ENCODE measurements around the gene ADAMTSL1.

ADAMTSL1 gene

GRCh38 chr9:18568973-18569372, 95.0 kb downstream of the ADAMTSL1 start:
- H4K20me1 ChIP-seq (ENCODE audit: insufficient read depth, low read length, poor library complexity, severe bottlenecking): no peaks in the 10 kb centered on the region
- no peak for TF ChIP-seq EZH2phosphoT487 (IDR thresholded peaks at IDR 0.05; ENCODE audit: borderline replicate concordance)
- no peak overlapping the region for H3K9ac ChIP-seq (ENCODE audit: low read depth, low read length, poor library complexity, severe bottlenecking)
- H3K9me2 ChIP-seq (replicated peaks; ENCODE audit: low read depth, low read length): no peaks in the 10 kb centered on the region
- no peak overlapping the region for H2AFZ ChIP-seq (ENCODE audit: low read length)
- H3K27me3 ChIP-seq (ENCODE audit: insufficient read depth, low read length, poor library complexity, severe bottlenecking): no peaks in the 10 kb centered on the region
- H3K9me3 ChIP-seq (ENCODE audit: insufficient read depth, low read depth, low read length): no peaks in the 10 kb centered on the region
- H3F3A ChIP-seq (ENCODE audit: low read depth): no peaks in the 10 kb centered on the region
- H3K4me1 ChIP-seq (ENCODE audit: insufficient read depth, low read length, poor library complexity, severe bottlenecking): no peaks in the 10 kb centered on the region
- H3K79me2 ChIP-seq (ENCODE audit: insufficient read depth, low read length): no peaks in the 10 kb centered on the region
- no peak overlapping the region for H3K4me3 ChIP-seq (ENCODE audit: low read length, poor library complexity, severe bottlenecking)
- no peak overlapping the region for H3K4me2 ChIP-seq (ENCODE audit: low read depth, low read length, poor library complexity, severe bottlenecking)
- H3K36me3 ChIP-seq (ENCODE audit: insufficient read depth, low read length): no peaks in the 10 kb centered on the region

GRCh38 chr9:18569941-18570630, 96.1 kb downstream of the ADAMTSL1 start:
- Histone ChIP-seq H3K4me3 (ENCODE audit: low read length, poor library complexity, severe bottlenecking) (no peak overlapping the region), H3K9me3 (ENCODE audit: insufficient read depth, low read depth, low read length) (no peaks in the 10 kb centered on the region), H3K4me2 (ENCODE audit: low read depth, low read length, poor library complexity, severe bottlenecking) (no peak overlapping the region), H2AFZ (ENCODE audit: low read length) (no peak overlapping the region), H3K36me3 (ENCODE audit: insufficient read depth, low read length) (no peaks in the 10 kb centered on the region), H3F3A (ENCODE audit: low read depth) (no peaks in the 10 kb centered on the region), H3K4me1 (ENCODE audit: insufficient read depth, low read length, poor library complexity, severe bottlenecking) (no peaks in the 10 kb centered on the region), H3K9me2 (replicated peaks; ENCODE audit: low read depth, low read length) (no peaks in the 10 kb centered on the region), H3K79me2 (ENCODE audit: insufficient read depth, low read length) (no peaks in the 10 kb centered on the region), H3K27me3 (ENCODE audit: insufficient read depth, low read length, poor library complexity, severe bottlenecking) (no peaks in the 10 kb centered on the region), H4K20me1 (ENCODE audit: insufficient read depth, low read length, poor library complexity, severe bottlenecking) (no peaks in the 10 kb centered on the region), H3K9ac (ENCODE audit: low read depth, low read length, poor library complexity, severe bottlenecking) (no peak overlapping the region)
- TF ChIP-seq, protein P1, sequence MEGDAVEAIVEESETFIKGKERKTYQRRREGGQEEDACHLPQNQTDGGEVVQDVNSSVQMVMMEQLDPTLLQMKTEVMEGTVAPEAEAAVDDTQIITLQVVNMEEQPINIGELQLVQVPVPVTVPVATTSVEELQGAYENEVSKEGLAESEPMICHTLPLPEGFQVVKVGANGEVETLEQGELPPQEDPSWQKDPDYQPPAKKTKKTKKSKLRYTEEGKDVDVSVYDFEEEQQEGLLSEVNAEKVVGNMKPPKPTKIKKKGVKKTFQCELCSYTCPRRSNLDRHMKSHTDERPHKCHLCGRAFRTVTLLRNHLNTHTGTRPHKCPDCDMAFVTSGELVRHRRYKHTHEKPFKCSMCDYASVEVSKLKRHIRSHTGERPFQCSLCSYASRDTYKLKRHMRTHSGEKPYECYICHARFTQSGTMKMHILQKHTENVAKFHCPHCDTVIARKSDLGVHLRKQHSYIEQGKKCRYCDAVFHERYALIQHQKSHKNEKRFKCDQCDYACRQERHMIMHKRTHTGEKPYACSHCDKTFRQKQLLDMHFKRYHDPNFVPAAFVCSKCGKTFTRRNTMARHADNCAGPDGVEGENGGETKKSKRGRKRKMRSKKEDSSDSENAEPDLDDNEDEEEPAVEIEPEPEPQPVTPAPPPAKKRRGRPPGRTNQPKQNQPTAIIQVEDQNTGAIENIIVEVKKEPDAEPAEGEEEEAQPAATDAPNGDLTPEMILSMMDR (conservative IDR thresholded peaks at IDR 0.05; ENCODE audit: low read length): no peak
- TF ChIP-seq EZH2phosphoT487 (IDR thresholded peaks at IDR 0.05; ENCODE audit: borderline replicate concordance): no peak

DNA sequence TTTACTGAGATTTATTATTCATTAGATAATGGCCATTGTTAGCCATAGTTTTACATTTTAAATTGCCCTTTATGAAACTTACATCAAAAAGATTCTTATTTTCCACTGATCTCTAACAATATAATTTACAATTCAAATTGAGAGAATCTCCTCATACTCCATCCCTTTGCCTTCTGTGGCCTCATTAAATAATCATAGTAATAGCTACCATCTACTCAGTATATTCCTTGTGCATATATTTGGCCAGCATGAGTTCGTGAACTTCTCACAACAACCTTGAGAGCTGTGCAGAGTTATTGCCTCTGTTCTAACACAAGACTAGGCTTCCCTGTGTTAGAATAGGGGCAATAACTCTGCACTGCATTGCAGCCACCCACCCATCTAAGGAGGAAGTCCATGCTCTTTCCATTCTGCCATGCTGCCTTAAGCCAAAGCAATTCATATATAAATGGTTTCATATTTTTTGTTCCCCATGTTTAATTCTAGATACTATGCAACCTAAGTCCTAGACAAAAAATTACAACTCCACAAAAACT, 99.1 kb downstream of the ADAMTSL1 start:
- H3K9me2 ChIP-seq (replicated peaks; ENCODE audit: low read depth, low read length): no peaks in the 10 kb centered on the region

More for the DNA sequence above, 99.1 kb downstream of the ADAMTSL1 start:
- no peak overlapping the region for H2AFZ ChIP-seq (ENCODE audit: low read length)
- TF ChIP-seq, protein P1 (conservative IDR thresholded peaks at IDR 0.05; ENCODE audit: low read length): no peak
- no peak for TF ChIP-seq EZH2phosphoT487 (IDR thresholded peaks at IDR 0.05; ENCODE audit: borderline replicate concordance)
- H3K27me3 ChIP-seq (ENCODE audit: insufficient read depth, low read length, poor library complexity, severe bottlenecking): no peaks in the 10 kb centered on the region
- H3K9ac ChIP-seq (ENCODE audit: low read depth, low read length, poor library complexity, severe bottlenecking): no peak overlapping the region
- no peak overlapping the region for H3K4me2 ChIP-seq (ENCODE audit: low read depth, low read length, poor library complexity, severe bottlenecking)
- no peaks in the 10 kb centered on the region for H3F3A ChIP-seq (ENCODE audit: low read depth)
- no peaks in the 10 kb centered on the region for H3K36me3 ChIP-seq (ENCODE audit: insufficient read depth, low read length)
- H3K9me3 ChIP-seq (ENCODE audit: insufficient read depth, low read depth, low read length): no peaks in the 10 kb centered on the region
- H3K4me3 ChIP-seq (ENCODE audit: low read length, poor library complexity, severe bottlenecking): no peak overlapping the region
- no peaks in the 10 kb centered on the region for H3K4me1 ChIP-seq (ENCODE audit: insufficient read depth, low read length, poor library complexity, severe bottlenecking)
- H4K20me1 ChIP-seq (ENCODE audit: insufficient read depth, low read length, poor library complexity, severe bottlenecking): no peaks in the 10 kb centered on the region
- no peaks in the 10 kb centered on the region for H3K79me2 ChIP-seq (ENCODE audit: insufficient read depth, low read length)
